Endothelial cell of umbilical vein (primary cell): ENCODE results near the gene FBXW11. TPM values are rescaled to one million over a fixed set of nuclear protein-coding genes. Genes with fewer than 3 reads are reported as not detected.

Experiments
- BruUV-seq: library from RNA; stranded (reverse); fragments of 400-500 nt; replicated peaks from 2 replicates; lab custom pipeline; 2021; lab: Mats Ljungman, UMichigan
- CTCF ChIA-PET: fragments of 300-600, 350-600 bp; sonication (Branson Sonifier 250); formaldehyde crosslinking; loops from one replicate; lab custom pipeline; 2021; ENCODE audit warnings: antibody characterized with exemption, inconsistent platforms; lab: Charles Lee
- POLR2A ChIA-PET: fragments of 300-600, 350-600 bp; sonication (Branson Sonifier 250); formaldehyde crosslinking; loops from one replicate; lab custom pipeline; 2021; ENCODE audit warnings: antibody characterized with exemption, inconsistent platforms; lab: Charles Lee
- DNase-seq: peaks from one replicate; pipeline ENCODE4 v3.0.0-alpha.2; 2011; ENCODE audit warnings: low read depth, low spot score
- FAIRE-seq: peaks from 2 replicates; lab custom pipeline; 2011; peaks lifted over from hg19 to GRCh38; lab: Jason Lieb, UNC
- H2AFZ ChIP-seq: 2 replicates; pipeline ENCODE4 v1.6.0; 2012; ENCODE audit warnings: low read depth, low read length, control low read depth, inconsistent platforms
- H3K27ac ChIP-seq: 2 replicates; pipeline ENCODE4 v1.5.1; 2011; ENCODE audit warnings: low read depth, mild to moderate bottlenecking, control low read depth, low read length, moderate library complexity; ENCODE audit not compliant: insufficient read depth
- H3K27me3 ChIP-seq, 2 experiments: 2 replicates each; pipeline versions ENCODE4 v1.6.0 to v1.6.1; 2011; ENCODE audit warnings: low read length in 2 of 2, mixed read lengths in 1 of 2; ENCODE audit not compliant: control insufficient read depth in 2 of 2, insufficient read depth in 2 of 2
- H3K36me3 ChIP-seq, 2 experiments: 2 replicates in 1 of 2; 3 replicates in 1 of 2; pipeline ENCODE4 v1.5.1; 2011; ENCODE audit warnings: low read length in 2 of 2, mild to moderate bottlenecking in 1 of 2, moderate library complexity in 1 of 2; ENCODE audit not compliant: control insufficient read depth in 2 of 2, insufficient read depth in 2 of 2; ENCODE audit errors: extremely low read depth in 1 of 2
- H3K4me1 ChIP-seq: 3 replicates; pipeline ENCODE4 v1.5.1; 2011; ENCODE audit warnings: mild to moderate bottlenecking, low read length; ENCODE audit not compliant: control insufficient read depth, insufficient read depth; ENCODE audit errors: extremely low read depth
- H3K4me2 ChIP-seq: 2 replicates; pipeline ENCODE4 v1.6.1; 2011; ENCODE audit warnings: low read length, control low read depth, mixed read lengths; ENCODE audit not compliant: insufficient read depth
- H3K4me3 ChIP-seq, 3 experiments: fragments of 200-600 bp in 1 of 3; sonication (generic), shearing (Covaris generic) in 1 of 3; replicated peaks in 1 of 3; 2 replicates each; pipeline ENCODE4 v1.5.1; 2011 to 2016; ENCODE audit warnings: control low read depth in 3 of 3, low read length in 3 of 3, mild to moderate bottlenecking in 2 of 3, inconsistent platforms in 1 of 3, low read depth in 1 of 3, moderate library complexity in 1 of 3; ENCODE audit not compliant: insufficient read depth in 1 of 3
- H3K79me2 ChIP-seq: 2 replicates; pipeline ENCODE4 v1.6.0; 2012; ENCODE audit warnings: low read length, inconsistent platforms; ENCODE audit not compliant: control insufficient read depth, insufficient read depth
- H3K9ac ChIP-seq: replicated peaks from 2 replicates; pipeline ENCODE3; 2011; ENCODE audit warnings: low read length, control low read depth; ENCODE audit not compliant: insufficient read depth; ENCODE audit errors: extremely low read depth
- H3K9me1 ChIP-seq: replicated peaks from 3 replicates; pipeline ENCODE4 v1.6.0; 2011; ENCODE audit warnings: mild to moderate bottlenecking, low read length; ENCODE audit not compliant: control insufficient read depth, insufficient read depth; ENCODE audit errors: extremely low read depth
- H3K9me3 ChIP-seq: replicated peaks from 2 replicates; pipeline ENCODE4 v1.5.1; 2012; ENCODE audit warnings: low read length, inconsistent platforms; ENCODE audit not compliant: control insufficient read depth, insufficient read depth
- H4K20me1 ChIP-seq: replicated peaks from 2 replicates; pipeline ENCODE3; 2011; ENCODE audit warnings: mild to moderate bottlenecking, low read length; ENCODE audit not compliant: control insufficient read depth, insufficient read depth; ENCODE audit errors: extremely low read depth
- CTCF ChIP-seq, 2 donors: IDR thresholded peaks; 1 replicate in 1 of 2; 2 replicates in 1 of 2; pipeline ENCODE4 v1.5.1; 2011; ENCODE audit warnings: low read length in 2 of 2, mild to moderate bottlenecking in 2 of 2, moderate library complexity in 2 of 2, control low read depth in 1 of 2, inconsistent platforms in 1 of 2, low read depth in 1 of 2; ENCODE audit not compliant: insufficient read depth in 1 of 2; ENCODE audit errors: extremely low read depth in 1 of 2
- EZH2 ChIP-seq: IDR thresholded peaks from 2 replicates; pipeline ENCODE4 v1.6.1; 2012; ENCODE audit warnings: borderline replicate concordance, low read depth, mild to moderate bottlenecking, moderate library complexity, low read length, inconsistent platforms; ENCODE audit not compliant: severe bottlenecking
- FOS ChIP-seq: IDR thresholded peaks from 2 replicates; pipeline ENCODE4 v1.6.1; 2011; ENCODE audit warnings: mild to moderate bottlenecking, low read length, moderate library complexity, borderline replicate concordance; ENCODE audit not compliant: insufficient read depth
- GATA2 ChIP-seq: IDR thresholded peaks from 2 replicates; pipeline ENCODE4 v1.7.0; 2011; ENCODE audit warnings: low read depth, mild to moderate bottlenecking, moderate library complexity, mixed read lengths, low read length; ENCODE audit not compliant: insufficient read length, insufficient read depth
- JUN ChIP-seq: IDR thresholded peaks from 2 replicates; pipeline ENCODE4 v1.6.1; 2011; ENCODE audit warnings: borderline replicate concordance, low read depth; ENCODE audit not compliant: insufficient read length, insufficient read depth
- MAX ChIP-seq: IDR thresholded peaks from 2 replicates; pipeline ENCODE4 v1.6.1; 2011; ENCODE audit not compliant: insufficient read depth, insufficient read length
- MYC ChIP-seq: IDR thresholded peaks from one replicate; pipeline ENCODE4 v1.6.1; 2011; ENCODE audit warnings: mild to moderate bottlenecking, low read depth, low read length
- POLR2A ChIP-seq: IDR thresholded peaks from 2 replicates; pipeline ENCODE4 v1.6.1; 2012; ENCODE audit warnings: low read depth, mild to moderate bottlenecking, control low read depth, low read length
- POLR2AphosphoS5 ChIP-seq: IDR thresholded peaks from 2 replicates; pipeline ENCODE4 v1.6.1; 2012; ENCODE audit warnings: low read depth, mild to moderate bottlenecking, control low read depth, low read length, moderate library complexity; ENCODE audit not compliant: insufficient read depth
- dilution Hi-C: fragments of 300-500 bp; cut with MboI; formaldehyde crosslinking; loops from one replicate; pipeline ENCODE4 v1.15.0; 2019; ENCODE audit warnings: low sequenced_read_pairs; ENCODE audit not compliant: extremely low pct_ligation_motif_present
- intact Hi-C: fragments of 100-400 bp; cut with micrococcal nuclease; formaldehyde crosslinking; loops from one replicate; pipeline ENCODE4 v1.10.0; 2022
- polyA plus RNA-seq, 4 experiments: library from polyadenylated mRNA; depleted of rRNA in 3 of 4; stranded (reverse) in 3 of 4; unstranded in 1 of 4; fragments of >200 nt; gene quantifications; 2 replicates each; pipeline versions ENCODE4 v1.2.1 to v1.2.3, GENCODE V29; 2011 to 2012; ENCODE audit warnings: missing spikeins in 1 of 4
- total RNA-seq: library from RNA; stranded (reverse); gene quantifications from 2 replicates; pipeline ENCODE4 v1.2.3, GENCODE V29; 2021

The FBXW11 gene
- total and polyA plus RNA-seq, 2 donors (not counting 3 experiments of a cell fraction or from before 2014, with no cell fraction given) = 30.7 to 44.7 TPM

GRCh38 chr5:171891595-171891994, 114.8 kb downstream of the FBXW11 start:
- FAIRE-seq = no peak

More at GRCh38 chr5:171891595-171891994, 114.8 kb downstream of the FBXW11 start:
- H4K20me1 ChIP-seq = no peaks in the 10 kb centered on the region
- DNase-seq = no peak
- dilution Hi-C loops (no loop called here), intact Hi-C loops (no loop called here)
- H3K27me3 ChIP-seq = no peaks in the 10 kb centered on the region
- H3K4me3 ChIP-seq = no peak overlapping the region
- H3K9me3 ChIP-seq = no peaks in the 10 kb centered on the region
- no peak overlapping the region for H3K4me2 ChIP-seq
- no peak overlapping the region for H3K9ac ChIP-seq
- no peaks in the 10 kb centered on the region for H3K79me2 ChIP-seq
- H3K9me1 ChIP-seq = no peaks in the 10 kb centered on the region
- TF ChIP-seq CTCF (IDR thresholded peaks at IDR 0.05; ENCODE audit: extremely low read depth in 1 of 2, insufficient read depth in 1 of 2, low read depth in 1 of 2, low read length in 2 of 2) (no peak), POLR2A (no peak), EZH2 (no peak), MYC (no peak), GATA2 (no peak), POLR2AphosphoS5 (no peak), FOS (no peak), JUN (no peak), MAX (no peak)
- BruUV-seq = no TSS peak
- no peak overlapping the region for H3K27ac ChIP-seq
- CTCF ChIA-PET = interaction anchor here (1.2 to 1.7 kb wide), 2 partner anchors 9 to 17 kb away, joined by 5 to 6 read pairs; no protein-coding TSS in a partner anchor
- H2AFZ ChIP-seq = no peak overlapping the region
- H3K36me3 ChIP-seq = no peaks in the 10 kb centered on the region
- POLR2A ChIA-PET = no interaction called here
- H3K4me1 ChIP-seq = peaks cover 7% of the 10 kb centered on the region
